IPS-11a (cell line): ENCODE results near the gene LRRC3.
"Not testable (repeated sequence)": the region's sequence is repeated elsewhere in the genome, so short reads cannot be mapped to it uniquely, and the experiment has no call there.

Experiments used
- H3K4me3 ChIP-seq: one replicate; pipeline ENCODE4 v1.5.1; 2013; ENCODE audit warnings: low read depth, low read length, control low read depth

The LRRC3 gene

GRCh38 chr21:44454747-44455523 lies at the start of gene LRRC3:
LRRC3 (plus strand) TSS chr21:44455510; CDS start chr21:44456645, 1,135 bp downstream.
- H3K4me3 ChIP-seq, result peak within 1 kb of the TSS; percentile 33

GRCh38 chr21:44405948-44406872 lies 49.1 kb upstream of the LRRC3 start:
- no peak overlapping the region for H3K4me3 ChIP-seq

GRCh38 chr21:44406953-44407352 lies 48.4 kb upstream of the LRRC3 start:
- no peak overlapping the region for H3K4me3 ChIP-seq

- no peak overlapping the region for H3K4me3 ChIP-seq
Observed at GRCh38 chr21:44407493-44407892, 47.8 kb upstream of the LRRC3 start.

- no peak overlapping the region for H3K4me3 ChIP-seq
Observed at GRCh38 chr21:44408226-44408625, 47.1 kb upstream of the LRRC3 start.

- no peak overlapping the region for H3K4me3 ChIP-seq
Observed at GRCh38 chr21:44413566-44414290, 41.6 kb upstream of the LRRC3 start.

- no peak overlapping the region for H3K4me3 ChIP-seq
Observed at GRCh38 chr21:44414291-44415072, 40.8 kb upstream of the LRRC3 start.

- no peak overlapping the region for H3K4me3 ChIP-seq
Observed at GRCh38 chr21:44415073-44416025, 40.0 kb upstream of the LRRC3 start.

- H3K4me3 ChIP-seq, result no peak overlapping the region
Observed at GRCh38 chr21:44416193-44416592, 39.1 kb upstream of the LRRC3 start.

GRCh38 chr21:44417621-44418107 lies 37.6 kb upstream of the LRRC3 start:
- not testable (repeated sequence) for H3K4me3 ChIP-seq

- H3K4me3 ChIP-seq, result no peak overlapping the region
Observed at GRCh38 chr21:44418108-44418875, 37.0 kb upstream of the LRRC3 start.

GRCh38 chr21:44418876-44419230 lies 36.5 kb upstream of the LRRC3 start:
- no peak overlapping the region for H3K4me3 ChIP-seq

- no peak overlapping the region for H3K4me3 ChIP-seq
Observed at GRCh38 chr21:44419679-44420078, 35.6 kb upstream of the LRRC3 start.

GRCh38 chr21:44420416-44421205 lies 34.7 kb upstream of the LRRC3 start:
- H3K4me3 ChIP-seq, result no peak overlapping the region

- H3K4me3 ChIP-seq, result no peak overlapping the region
Observed at GRCh38 chr21:44421901-44422840, 33.1 kb upstream of the LRRC3 start.

GRCh38 chr21:44423312-44423821 lies 31.9 kb upstream of the LRRC3 start:
- no peak overlapping the region for H3K4me3 ChIP-seq
